ENCODE results near the gene MAP7D1.
A peak's percentile ranks its signal among the peaks of the same experiment; 100 is the strongest.
"Not testable (repeated sequence)": the region's sequence is repeated elsewhere in the genome, so short reads cannot be mapped to it uniquely, and the experiment has no call there.

MAP7D1 gene

GRCh38 chr1:36182734-36183133 is 26.8 kb downstream of the MAP7D1 start:
- Histone ChIP-seq H3K4me3 (replicated peaks; ENCODE audit: low read depth, low read length) (no peak overlapping the region), H3K27me3 (replicated peaks; ENCODE audit: control insufficient read depth, insufficient read depth, low read length) (no peaks in the 10 kb centered on the region), H3K36me3 (ENCODE audit: control insufficient read depth, insufficient read depth, low read length) (peaks cover 11% of the 10 kb centered on the region)
- no peak for TF ChIP-seq CTCF (IDR thresholded peaks at IDR 0.05; ENCODE audit: insufficient read depth, low read length, poor library complexity, severe bottlenecking)
- DNase-seq (ENCODE audit: extremely low read depth, insufficient read length), result no peak

DNA sequence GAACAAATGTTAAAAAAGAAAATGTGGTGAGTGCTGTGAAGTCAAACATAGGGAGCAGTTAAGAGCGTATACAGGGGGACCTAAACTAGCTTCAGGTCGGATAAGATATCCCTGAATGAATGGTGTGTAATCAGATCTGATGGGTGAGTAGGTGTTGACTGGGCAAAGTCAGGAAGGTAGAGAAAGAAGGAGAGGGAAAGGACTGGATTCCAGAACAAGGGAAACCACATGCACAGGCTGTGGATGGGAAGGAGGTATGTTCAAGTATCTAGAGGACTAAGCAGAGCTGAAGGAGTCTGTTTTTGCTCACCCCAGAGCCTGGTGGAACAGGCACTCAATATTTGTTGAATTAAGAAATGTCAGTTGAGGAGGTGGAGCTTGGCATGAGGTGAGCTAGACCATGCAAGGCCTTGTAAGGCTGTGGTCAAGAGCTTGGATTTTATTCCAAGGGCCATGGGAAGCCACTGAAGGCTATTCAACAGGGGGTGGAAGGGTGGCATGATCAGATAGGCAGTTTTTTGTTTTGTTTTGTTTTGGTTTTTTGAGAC is 27.4 kb downstream of the MAP7D1 start:
- no peak for DNase-seq (ENCODE audit: extremely low read depth, insufficient read length)

DNA sequence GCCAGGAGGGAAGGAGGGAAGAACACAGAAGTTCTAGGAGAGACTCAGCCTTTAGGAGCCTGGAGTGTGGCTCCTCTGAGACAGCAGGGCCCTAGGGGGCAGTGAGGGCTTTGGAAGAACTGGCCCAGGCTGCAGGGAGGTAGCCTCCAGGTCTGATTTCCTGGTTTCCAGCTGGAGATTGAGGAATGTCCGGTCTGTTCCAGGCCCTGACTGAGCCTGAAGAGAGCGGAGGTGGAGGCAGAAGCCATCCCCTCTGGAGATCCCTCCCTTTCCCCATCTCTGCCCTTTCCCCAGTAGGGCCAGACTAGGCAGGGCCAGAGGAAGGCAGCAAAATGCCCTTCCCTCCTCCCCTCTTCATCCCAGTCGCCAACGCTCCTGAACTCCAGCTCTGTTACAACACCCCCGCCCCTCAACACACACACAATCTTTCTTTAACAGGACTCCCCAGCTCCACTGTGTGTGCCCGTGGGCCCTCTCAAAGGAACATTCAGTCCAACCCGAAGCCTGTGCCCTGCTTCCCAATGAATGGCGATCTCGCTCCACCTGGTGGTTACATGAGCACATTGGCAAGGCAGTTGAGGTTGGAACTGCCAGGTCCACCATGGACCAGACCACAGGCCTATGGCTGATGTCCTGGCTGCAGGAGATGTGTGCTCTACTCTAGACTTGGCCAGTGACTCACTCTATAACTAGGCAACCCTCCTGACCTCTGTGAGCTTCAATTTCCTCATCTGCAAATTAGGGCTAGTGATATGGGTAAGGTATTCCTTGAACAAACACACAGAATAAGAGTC is 32.0 kb downstream of the MAP7D1 start:
- no peaks in the 10 kb centered on the region for H3K36me3 ChIP-seq (ENCODE audit: control insufficient read depth, insufficient read depth, low read length)
- no peaks in the 10 kb centered on the region for H3K27me3 ChIP-seq (replicated peaks; ENCODE audit: control insufficient read depth, insufficient read depth, low read length)
- TF ChIP-seq CTCF (IDR thresholded peaks at IDR 0.05; ENCODE audit: insufficient read depth, low read length, poor library complexity, severe bottlenecking), result peak; percentile 84
- DNase-seq (ENCODE audit: extremely low read depth, insufficient read length), result peak; percentile 59
- no peak overlapping the region for H3K4me3 ChIP-seq (replicated peaks; ENCODE audit: low read depth, low read length)

More for the DNA sequence above, 27.4 kb downstream of the MAP7D1 start:
- H3K27me3 ChIP-seq (replicated peaks; ENCODE audit: control insufficient read depth, insufficient read depth, low read length), result no peaks in the 10 kb centered on the region
- H3K4me3 ChIP-seq (replicated peaks; ENCODE audit: low read depth, low read length), result no peak overlapping the region
- no peak for TF ChIP-seq CTCF (IDR thresholded peaks at IDR 0.05; ENCODE audit: insufficient read depth, low read length, poor library complexity, severe bottlenecking)
- H3K36me3 ChIP-seq (ENCODE audit: control insufficient read depth, insufficient read depth, low read length), result peaks cover 9% of the 10 kb centered on the region

DNA sequence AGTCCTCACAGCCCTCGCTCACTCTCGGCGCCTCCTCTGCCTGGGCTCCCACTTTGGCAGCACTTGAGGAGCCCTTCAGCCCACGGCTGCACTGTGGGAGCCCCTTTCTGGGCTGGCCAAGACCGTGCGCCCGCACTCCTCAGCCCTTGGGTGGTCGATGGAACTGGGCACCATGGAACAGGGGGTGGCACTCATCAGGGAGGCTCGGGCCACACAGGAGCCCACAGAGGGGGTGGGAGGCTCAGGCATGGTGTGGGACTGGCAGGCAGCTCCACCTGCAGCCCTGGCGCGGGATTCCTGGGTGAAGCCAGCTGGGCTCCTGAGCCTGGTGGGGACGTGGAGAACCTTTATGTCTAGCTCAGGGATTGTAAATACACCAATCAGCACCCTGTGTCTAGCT is 40.8 kb downstream of the MAP7D1 start:
- H3K27me3 ChIP-seq (replicated peaks; ENCODE audit: control insufficient read depth, insufficient read depth, low read length); DNase-seq (ENCODE audit: extremely low read depth, insufficient read length); H3K4me3 ChIP-seq (replicated peaks; ENCODE audit: low read depth, low read length); H3K36me3 ChIP-seq (ENCODE audit: control insufficient read depth, insufficient read depth, low read length): not testable (repeated sequence)

- Histone ChIP-seq H3K36me3 (ENCODE audit: control insufficient read depth, insufficient read depth, low read length) (no peaks in the 10 kb centered on the region), H3K27me3 (replicated peaks; ENCODE audit: control insufficient read depth, insufficient read depth, low read length) (no peaks in the 10 kb centered on the region), H3K4me3 (replicated peaks; ENCODE audit: low read depth, low read length) (no peak overlapping the region)
- no peak for TF ChIP-seq CTCF (IDR thresholded peaks at IDR 0.05; ENCODE audit: insufficient read depth, low read length, poor library complexity, severe bottlenecking)
- DNase-seq (ENCODE audit: extremely low read depth, insufficient read length), result no peak
Observed at GRCh38 chr1:36198641-36199040, 42.7 kb downstream of the MAP7D1 start.

GRCh38 chr1:36199934-36200741 is 44.2 kb downstream of the MAP7D1 start:
- no peak for DNase-seq (ENCODE audit: extremely low read depth, insufficient read length)
- Histone ChIP-seq H3K36me3 (ENCODE audit: control insufficient read depth, insufficient read depth, low read length) (no peaks in the 10 kb centered on the region), H3K27me3 (replicated peaks; ENCODE audit: control insufficient read depth, insufficient read depth, low read length) (no peaks in the 10 kb centered on the region), H3K4me3 (replicated peaks; ENCODE audit: low read depth, low read length) (no peak overlapping the region)
- no peak for TF ChIP-seq CTCF (IDR thresholded peaks at IDR 0.05; ENCODE audit: insufficient read depth, low read length, poor library complexity, severe bottlenecking)

All from GM06990 (cell line).